OCI-LY1 (cell line): ENCODE data around the gene TRIM9.

Experiments
- H2AFZ ChIP-seq: fragments of 200-600 bp; sonication (generic), shearing (Covaris generic); 2 replicates; pipeline ENCODE4 v1.6.0; 2014; ENCODE audit warnings: antibody characterized with exemption, mild to moderate bottlenecking, low read length
- H3F3A ChIP-seq: fragments of 200-600 bp; sonication (generic), shearing (Covaris generic); 2 replicates; pipeline ENCODE4 v1.6.0; 2014; ENCODE audit warnings: mild to moderate bottlenecking, antibody characterized with exemption, low read length, moderate library complexity; ENCODE audit not compliant: insufficient read depth
- H3K27ac ChIP-seq: fragments of 200-600 bp; sonication (generic); 2 replicates; pipeline ENCODE4 v1.5.1; 2014; ENCODE audit warnings: low read length, mixed run types, mild to moderate bottlenecking, low read depth; ENCODE audit not compliant: poor library complexity, severe bottlenecking
- H3K27me3 ChIP-seq: fragments of 200-600 bp; sonication (generic); 2 replicates; pipeline ENCODE4 v1.6.0; 2014; ENCODE audit warnings: antibody characterized with exemption, mild to moderate bottlenecking, low read length, moderate library complexity; ENCODE audit not compliant: insufficient read depth
- H3K36me3 ChIP-seq: fragments of 200-600 bp; sonication (generic); 2 replicates; pipeline ENCODE4 v1.6.1; 2014; ENCODE audit warnings: mild to moderate bottlenecking, antibody characterized with exemption, low read length, moderate library complexity, mixed read lengths; ENCODE audit not compliant: insufficient read depth
- H3K4me1 ChIP-seq: fragments of 200-600 bp; sonication (generic); 2 replicates; pipeline ENCODE4 v1.5.1; 2014; ENCODE audit warnings: mild to moderate bottlenecking, low read length, moderate library complexity; ENCODE audit not compliant: insufficient read depth, severe bottlenecking
- H3K4me2 ChIP-seq: fragments of 200-600 bp; sonication (generic), shearing (Covaris generic); 2 replicates; pipeline ENCODE4 v1.6.1; 2014; ENCODE audit warnings: low read length
- H3K4me3 ChIP-seq: fragments of 200-600 bp; sonication (generic); 2 replicates; pipeline ENCODE4 v1.5.1; 2014; ENCODE audit warnings: low read length, low read depth, mild to moderate bottlenecking, mixed read lengths; ENCODE audit not compliant: poor library complexity, severe bottlenecking
- H3K79me2 ChIP-seq: fragments of 200-600 bp; shearing (Covaris generic); 2 replicates; pipeline ENCODE4 v1.6.1; 2016; ENCODE audit warnings: mixed run types, low read length, mixed read lengths; ENCODE audit not compliant: insufficient read depth
- H3K9ac ChIP-seq: fragments of 200-600 bp; sonication (generic), shearing (Covaris generic); 2 replicates; pipeline ENCODE4 v1.6.1; 2014; ENCODE audit warnings: mild to moderate bottlenecking, low read length, mixed read lengths
- H3K9me2 ChIP-seq: fragments of 200-600 bp; sonication (generic), shearing (Covaris generic); 2 replicates; pipeline ENCODE4 v1.6.1; 2014; ENCODE audit warnings: low read depth, mild to moderate bottlenecking, low read length, mixed read lengths
- H3K9me3 ChIP-seq: fragments of 200-600 bp; shearing (Covaris generic); 2 replicates; pipeline ENCODE4 v1.6.1; 2014; ENCODE audit warnings: low read length, mixed read lengths
- H4K20me1 ChIP-seq: fragments of 200-600 bp; sonication (generic), shearing (Covaris generic); 2 replicates; pipeline ENCODE4 v1.6.0; 2016; ENCODE audit warnings: mild to moderate bottlenecking, low read length; ENCODE audit not compliant: insufficient read depth
- EZH2 ChIP-seq: fragments of 200-600 bp; sonication (generic), shearing (Covaris generic); IDR thresholded peaks from 2 replicates; pipeline ENCODE4 v1.8.0; 2017; ENCODE audit warnings: borderline replicate concordance, mixed run types, mild to moderate bottlenecking, antibody characterized with exemption, low read length, moderate library complexity, mixed read lengths
- TF ChIP-seq, protein P1 (sequence below): fragments of 200-600 bp; sonication (generic), shearing (Covaris generic); IDR thresholded peaks from 2 replicates; pipeline ENCODE4 v1.5.1; 2017; ENCODE audit warnings: mild to moderate bottlenecking, antibody characterized with exemption, low read length, moderate library complexity, mixed read lengths

The TRIM9 gene

DNA sequence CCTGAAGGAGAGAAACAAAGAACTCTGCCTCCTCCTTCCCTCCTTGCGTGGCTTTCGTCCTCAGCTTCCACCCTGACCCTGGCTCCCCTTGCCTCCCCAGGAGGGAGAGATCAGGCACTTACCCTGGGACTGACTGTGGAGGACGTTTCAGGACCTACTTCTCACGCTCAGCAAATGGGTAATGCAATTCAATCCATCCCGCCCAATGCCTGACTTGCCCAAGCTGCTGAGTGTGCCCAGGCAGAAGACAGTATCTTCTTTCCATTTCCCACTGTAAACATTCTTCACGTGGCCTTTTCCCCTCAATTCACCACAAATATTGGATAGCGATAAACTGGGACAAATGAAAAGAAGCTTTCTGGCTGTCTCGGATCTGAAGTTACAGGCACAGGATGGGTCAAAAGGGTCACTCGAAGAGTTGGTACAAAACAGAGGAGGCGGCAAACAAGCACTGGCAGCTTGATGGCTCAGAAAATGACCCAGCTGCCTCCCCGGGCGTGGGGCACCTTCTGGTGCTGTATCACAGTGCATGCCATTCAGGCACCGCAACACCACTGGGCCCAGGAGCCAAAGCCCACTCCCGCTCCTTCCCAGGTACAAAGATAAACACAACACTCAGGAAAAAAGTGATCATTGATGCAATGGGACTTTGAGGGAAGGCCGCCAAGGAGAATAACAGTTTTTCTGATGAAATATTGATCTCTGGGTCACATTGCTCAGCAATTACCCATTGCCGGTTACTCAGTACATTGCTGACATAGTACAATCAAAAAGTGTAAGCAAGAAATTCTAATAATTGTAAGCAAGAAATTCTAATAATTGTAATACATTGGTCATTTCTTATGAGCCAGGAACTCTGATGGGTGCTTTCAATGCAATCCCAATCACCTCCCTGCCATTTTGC lies 65.8 kb downstream of the TRIM9 start:
- Histone ChIP-seq H3K9me2 (no peaks in the 10 kb centered on the region), H3K79me2 (no peaks in the 10 kb centered on the region)

GRCh38 chr14:51028361-51028760 lies 66.5 kb downstream of the TRIM9 start:
- no peaks in the 10 kb centered on the region for H4K20me1 ChIP-seq
- H3K4me2 ChIP-seq: no peak overlapping the region
- no peaks in the 10 kb centered on the region for H3K79me2 ChIP-seq
- no peak overlapping the region for H3K4me3 ChIP-seq
- no peaks in the 10 kb centered on the region for H3K27me3 ChIP-seq
- H3K9me3 ChIP-seq: no peaks in the 10 kb centered on the region
- no peak for TF ChIP-seq EZH2
- TF ChIP-seq, protein P1, sequence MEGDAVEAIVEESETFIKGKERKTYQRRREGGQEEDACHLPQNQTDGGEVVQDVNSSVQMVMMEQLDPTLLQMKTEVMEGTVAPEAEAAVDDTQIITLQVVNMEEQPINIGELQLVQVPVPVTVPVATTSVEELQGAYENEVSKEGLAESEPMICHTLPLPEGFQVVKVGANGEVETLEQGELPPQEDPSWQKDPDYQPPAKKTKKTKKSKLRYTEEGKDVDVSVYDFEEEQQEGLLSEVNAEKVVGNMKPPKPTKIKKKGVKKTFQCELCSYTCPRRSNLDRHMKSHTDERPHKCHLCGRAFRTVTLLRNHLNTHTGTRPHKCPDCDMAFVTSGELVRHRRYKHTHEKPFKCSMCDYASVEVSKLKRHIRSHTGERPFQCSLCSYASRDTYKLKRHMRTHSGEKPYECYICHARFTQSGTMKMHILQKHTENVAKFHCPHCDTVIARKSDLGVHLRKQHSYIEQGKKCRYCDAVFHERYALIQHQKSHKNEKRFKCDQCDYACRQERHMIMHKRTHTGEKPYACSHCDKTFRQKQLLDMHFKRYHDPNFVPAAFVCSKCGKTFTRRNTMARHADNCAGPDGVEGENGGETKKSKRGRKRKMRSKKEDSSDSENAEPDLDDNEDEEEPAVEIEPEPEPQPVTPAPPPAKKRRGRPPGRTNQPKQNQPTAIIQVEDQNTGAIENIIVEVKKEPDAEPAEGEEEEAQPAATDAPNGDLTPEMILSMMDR: no peak
- no peak overlapping the region for H3K9ac ChIP-seq
- H3F3A ChIP-seq: no peaks in the 10 kb centered on the region
- H2AFZ ChIP-seq: no peak overlapping the region
- H3K36me3 ChIP-seq: no peaks in the 10 kb centered on the region
- no peaks in the 10 kb centered on the region for H3K4me1 ChIP-seq
- H3K27ac ChIP-seq: no peak overlapping the region
- H3K9me2 ChIP-seq: no peaks in the 10 kb centered on the region

More for the DNA sequence above, 65.8 kb downstream of the TRIM9 start:
- TF ChIP-seq, protein P1: no peak
- no peak for TF ChIP-seq EZH2
- H3F3A ChIP-seq: no peaks in the 10 kb centered on the region
- no peak overlapping the region for H3K9ac ChIP-seq
- no peak overlapping the region for H2AFZ ChIP-seq
- H3K9me3 ChIP-seq: no peaks in the 10 kb centered on the region
- H3K27me3 ChIP-seq: no peaks in the 10 kb centered on the region
- no peaks in the 10 kb centered on the region for H3K4me1 ChIP-seq
- H3K4me2 ChIP-seq: no peak overlapping the region
- no peaks in the 10 kb centered on the region for H4K20me1 ChIP-seq
- H3K4me3 ChIP-seq: no peak overlapping the region
- no peak overlapping the region for H3K27ac ChIP-seq
- H3K36me3 ChIP-seq: no peaks in the 10 kb centered on the region

DNA sequence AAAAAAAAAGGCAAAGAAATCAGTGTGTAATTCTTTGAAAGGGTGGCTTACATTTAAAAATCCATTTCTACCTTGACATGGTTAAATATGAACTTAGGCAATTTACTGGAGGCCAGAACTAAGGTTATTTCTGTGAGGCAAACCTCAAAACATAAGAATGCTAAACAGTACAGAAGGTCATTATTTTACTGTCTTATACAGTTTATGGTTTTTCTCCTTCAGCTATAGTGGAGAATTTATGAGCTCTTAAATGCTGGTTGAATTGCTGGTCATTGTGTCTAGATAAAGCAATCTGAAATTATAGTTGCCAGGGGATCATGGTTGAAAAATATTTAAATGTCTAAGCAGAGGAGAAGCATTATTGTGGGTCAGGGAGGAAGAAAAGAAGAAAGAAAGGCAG lies 70.5 kb downstream of the TRIM9 start:
- Histone ChIP-seq H3K36me3 (peaks cover 6% of the 10 kb centered on the region; the same call in 1 of the 2 replicates), H3F3A (no peaks in the 10 kb centered on the region), H3K9me3 (no peaks in the 10 kb centered on the region), H3K4me3 (no peak overlapping the region), H3K9me2 (no peaks in the 10 kb centered on the region), H3K79me2 (no peaks in the 10 kb centered on the region), H3K4me2 (no peak overlapping the region), H2AFZ (no peak overlapping the region), H3K9ac (no peak overlapping the region), H3K27me3 (no peaks in the 10 kb centered on the region), H3K27ac (no peak overlapping the region), H3K4me1 (peaks cover 12% of the 10 kb centered on the region), H4K20me1 (no peaks in the 10 kb centered on the region)
- TF ChIP-seq, protein P1: no peak
- TF ChIP-seq EZH2: no peak
